Right forelimb (tissue), 1 donor: Measurements from ENCODE around the gene ZEB2.
A peak's percentile ranks its signal among the peaks of the same experiment; 100 is the strongest.

Experiments
- DNase-seq: peaks from one replicate; pipeline ENCODE4 v3.0.0-alpha.2; 2018

ZEB2 gene

GRCh38 chr2:144526831-144527230, 6.9 kb upstream of the ZEB2 start:
- DNase-seq, result no peak

GRCh38 chr2:144524118-144525009, 4.4 kb upstream of the ZEB2 start:
- peak; percentile 82 for DNase-seq

GRCh38 chr2:144523596-144524117, 3.7 kb upstream of the ZEB2 start:
- peak; percentile 68 for DNase-seq

- no peak for DNase-seq
Measured at GRCh38 chr2:144522897-144523595, 3.1 kb upstream of the ZEB2 start.

- no peak for DNase-seq
Measured at GRCh38 chr2:144522176-144522896, 2.4 kb upstream of the ZEB2 start.

GRCh38 chr2:144521686-144522085, 1.8 kb upstream of the ZEB2 start:
- no peak for DNase-seq

GRCh38 chr2:144520756-144521487, 1.0 kb upstream of the ZEB2 start:
- no peak for DNase-seq

- no peak for DNase-seq
Measured at GRCh38 chr2:144519597-144519933, 354 bp downstream of the ZEB2 start.

- DNase-seq, result no peak
Measured at GRCh38 chr2:144518748-144519596, 947 bp downstream of the ZEB2 start.

- peak; percentile 70 for DNase-seq
Measured at GRCh38 chr2:144517866-144518747, 1.8 kb downstream of the ZEB2 start.

- peak; percentile 81 for DNase-seq
Measured at GRCh38 chr2:144516981-144517865, 2.7 kb downstream of the ZEB2 start.

- DNase-seq, result no peak
Measured at GRCh38 chr2:144516411-144516980, 3.4 kb downstream of the ZEB2 start.

- DNase-seq, result peak; percentile 76
Measured at GRCh38 chr2:144515696-144516410, 4.1 kb downstream of the ZEB2 start.

GRCh38 chr2:144515099-144515695, 4.7 kb downstream of the ZEB2 start:
- DNase-seq, result no peak

- no peak for DNase-seq
Measured at GRCh38 chr2:144514616-144515091, 5.3 kb downstream of the ZEB2 start.

GRCh38 chr2:144513388-144514101, 6.4 kb downstream of the ZEB2 start:
- DNase-seq, result no peak

GRCh38 chr2:144512891-144513351, 7.0 kb downstream of the ZEB2 start:
- DNase-seq, result no peak
